ENCODE data around the gene CRTC1. TPM values are rescaled to one million over a fixed set of nuclear protein-coding genes. Genes with fewer than 3 reads are reported as not detected.

CRTC1 gene
- total and polyA plus RNA-seq, 9 of the 15 experiments (the other 6 are each of a cell fraction or from before 2014, with no cell fraction given) = 0.25 to 3.8 (median 1.2) TPM; not detected in 2

- TF ChIP-seq BHLHE40 (IDR thresholded peaks at IDR 0.05; ENCODE audit: low read length) (peak; percentile 94), NCOR1 (IDR thresholded peaks at IDR 0.05) (no peak), CREBBP (IDR thresholded peaks at IDR 0.05; ENCODE audit: low read depth, low read length) (no peak), ARID1B (IDR thresholded peaks at IDR 0.05) (peak; percentile 51; the same call in 1 of the 2 replicates), ZNF146 (CRISPR knock-in tag; IDR thresholded peaks at IDR 0.05; ENCODE audit: unreplicated experiment) (no peak), NONO (IDR thresholded peaks at IDR 0.05; ENCODE audit: low read depth in 2 of 2, low read length in 1 of 2) (no peak), ZC3H4 (CRISPR knock-in tag; IDR thresholded peaks at IDR 0.05; ENCODE audit: borderline replicate concordance) (no peak), ZBTB7A (IDR thresholded peaks at IDR 0.05; ENCODE audit: borderline replicate concordance, control insufficient read depth, low read depth, low read length) (peak; percentile 49; the same call in 1 of the 2 replicates), ATF1 (CRISPR knock-in tag; IDR thresholded peaks at IDR 0.05) (no peak), ATF1 (tag; IDR thresholded peaks at IDR 0.05) (peak; percentile 26; the same call in 1 of the 2 replicates), CCNT2 (IDR thresholded peaks at IDR 0.05; ENCODE audit: borderline replicate concordance, extremely low read depth, insufficient read length, low read depth, low read length) (peak; percentile 51), MEIS2 (IDR thresholded peaks at IDR 0.05; ENCODE audit: partially characterized antibody) (peak; percentile 65), XRCC5 (IDR thresholded peaks at IDR 0.05; ENCODE audit: low read depth, low read length) (no peak), THRB (CRISPR knock-in tag; conservative IDR thresholded peaks at IDR 0.05) (no peak)
Observed at GRCh38 chr19:18660051-18660910, 23.2 kb upstream of the CRTC1 start (continued).

Measured in K562 (cell line).